ENCODE data around the gene KDM6A. TPM values are rescaled to one million over a fixed set of nuclear protein-coding genes. Genes with fewer than 3 reads are reported as not detected.

KDM6A gene
- total and polyA plus RNA-seq, 2 donors (not counting 1 experiment from before 2014, with no cell fraction given), result 33.3 to 57.0 TPM

- Histone ChIP-seq H3K79me2 (ENCODE audit: control insufficient read depth, insufficient read depth, low read length) (no peaks in the 10 kb centered on the region), H3K4me1 (ENCODE audit: control insufficient read depth in 2 of 2, insufficient read depth in 2 of 2, low read length in 2 of 2) (no peaks in the 10 kb centered on the region), H3K4me3 (ENCODE audit: control extremely low read depth in 1 of 5, extremely low read depth in 1 of 5, insufficient read depth in 1 of 5, low read depth in 2 of 5, low read length in 4 of 5) (no peak overlapping the region), H3K9me3 (ENCODE audit: control extremely low read depth in 1 of 3, control insufficient read depth in 2 of 3, insufficient read depth in 1 of 3, low read length in 2 of 3) (no peaks in the 10 kb centered on the region), H4K20me1 (ENCODE audit: control insufficient read depth, insufficient read depth, low read length, poor library complexity, severe bottlenecking) (no peaks in the 10 kb centered on the region), H3K27me3 (replicated peaks in 1 of 4; ENCODE audit: control extremely low read depth in 1 of 4, control insufficient read depth in 3 of 4, insufficient read depth in 4 of 4, low read length in 3 of 4) (no peaks in the 10 kb centered on the region), H3K36me3 (replicated peaks in 1 of 2; ENCODE audit: control extremely low read depth in 1 of 2, control insufficient read depth in 1 of 2, extremely low read depth in 1 of 2, insufficient read depth in 2 of 2, low read length in 1 of 2) (no peaks in the 10 kb centered on the region), H2AFZ (ENCODE audit: insufficient read depth, low read depth, low read length, poor library complexity, severe bottlenecking) (no peak overlapping the region), H3K4me2 (replicated peaks; ENCODE audit: low read depth, low read length, poor library complexity, severe bottlenecking) (no peak overlapping the region), H3K27ac (ENCODE audit: low read length in 2 of 2) (no peak overlapping the region), H3K9ac (ENCODE audit: low read length) (no peak overlapping the region)
- Mint-ChIP-seq H3K27me3 (no peaks in the 10 kb centered on the region), H3K9me3 (ENCODE audit: insufficient read depth) (no peaks in the 10 kb centered on the region), H3K27ac (no peak overlapping the region), H3K4me1 (no peaks in the 10 kb centered on the region), H3K4me3 (no peak overlapping the region)
- POLR2A ChIA-PET, result no interaction called here
- no peak for TF ChIP-seq EZH2 (IDR thresholded peaks at IDR 0.05; ENCODE audit: borderline replicate concordance, insufficient read depth, low read depth, low read length, poor library complexity, severe bottlenecking)
- no peak for TF ChIP-seq CTCF (IDR thresholded peaks at IDR 0.05)
- intact Hi-C loops (cut with micrococcal nuclease), result no loop called here
- WGBS (ENCODE audit: insufficient coverage), result no CpG with 5 or more reads among the region's 4 CpGs
- DNase-seq (no peak), ATAC-seq (ENCODE audit: low read depth) (no peak)
- CTCF ChIA-PET, result no interaction called here
Observed at GRCh38 chrX:45140812-45141211, 267.8 kb downstream of the KDM6A start.

DNA sequence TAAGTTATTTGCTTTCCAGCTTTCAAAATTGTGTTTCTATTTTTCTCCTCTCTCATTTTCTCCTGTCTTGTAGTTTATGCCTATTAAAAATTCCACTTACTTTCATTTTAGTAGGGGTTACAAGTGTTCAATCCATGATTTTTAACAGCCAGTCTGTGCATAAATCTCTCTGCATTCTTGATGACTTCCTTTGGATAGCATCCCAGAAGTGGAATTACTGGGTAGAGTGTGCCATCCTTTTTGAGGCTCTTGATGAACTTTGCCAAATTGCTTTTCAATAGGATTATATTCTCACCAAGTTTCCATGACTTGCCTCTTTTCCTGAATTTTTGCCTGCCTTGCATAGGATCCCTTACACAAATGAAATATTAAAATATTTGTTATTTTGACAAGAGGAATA, 269.2 kb downstream of the KDM6A start:
- Histone ChIP-seq H3K4me1 (ENCODE audit: control insufficient read depth in 2 of 2, insufficient read depth in 2 of 2, low read length in 2 of 2) (no peaks in the 10 kb centered on the region), H3K79me2 (ENCODE audit: control insufficient read depth, insufficient read depth, low read length) (no peaks in the 10 kb centered on the region), H3K27me3 (replicated peaks in 1 of 4; ENCODE audit: control extremely low read depth in 1 of 4, control insufficient read depth in 3 of 4, insufficient read depth in 4 of 4, low read length in 3 of 4) (no peaks in the 10 kb centered on the region), H3K4me2 (replicated peaks; ENCODE audit: low read depth, low read length, poor library complexity, severe bottlenecking) (no peak overlapping the region), H3K27ac (ENCODE audit: low read length in 2 of 2) (no peak overlapping the region), H2AFZ (ENCODE audit: insufficient read depth, low read depth, low read length, poor library complexity, severe bottlenecking) (no peak overlapping the region), H4K20me1 (ENCODE audit: control insufficient read depth, insufficient read depth, low read length, poor library complexity, severe bottlenecking) (no peaks in the 10 kb centered on the region), H3K9me3 (ENCODE audit: control extremely low read depth in 1 of 3, control insufficient read depth in 2 of 3, insufficient read depth in 1 of 3, low read length in 2 of 3) (no peaks in the 10 kb centered on the region), H3K36me3 (replicated peaks in 1 of 2; ENCODE audit: control extremely low read depth in 1 of 2, control insufficient read depth in 1 of 2, extremely low read depth in 1 of 2, insufficient read depth in 2 of 2, low read length in 1 of 2) (no peaks in the 10 kb centered on the region), H3K4me3 (ENCODE audit: control extremely low read depth in 1 of 5, extremely low read depth in 1 of 5, insufficient read depth in 1 of 5, low read depth in 2 of 5, low read length in 4 of 5) (no peak overlapping the region), H3K9ac (ENCODE audit: low read length) (no peak overlapping the region)
- H3K4me1 Mint-ChIP-seq, result no peaks in the 10 kb centered on the region
- ChIA-PET CTCF (no interaction called here), POLR2A (no interaction called here)
- no peaks in the 10 kb centered on the region for H3K27me3 Mint-ChIP-seq
- TF ChIP-seq CTCF (IDR thresholded peaks at IDR 0.05), result no peak
- TF ChIP-seq EZH2 (IDR thresholded peaks at IDR 0.05; ENCODE audit: borderline replicate concordance, insufficient read depth, low read depth, low read length, poor library complexity, severe bottlenecking), result no peak
- H3K9me3 Mint-ChIP-seq (ENCODE audit: insufficient read depth), result no peaks in the 10 kb centered on the region
- intact Hi-C loops (cut with micrococcal nuclease), result no loop called here
- H3K4me3 Mint-ChIP-seq, result no peak overlapping the region
- ATAC-seq (ENCODE audit: low read depth), result no peak
- H3K27ac Mint-ChIP-seq, result no peak overlapping the region
- DNase-seq, result no peak

Data from B cell (primary cell).